OCI-LY7 (cell line): ENCODE data around the gene GFM2. TPM values are rescaled to one million over a fixed set of nuclear protein-coding genes. Genes with fewer than 3 reads are reported as not detected.
A peak's percentile ranks its signal among the peaks of the same experiment; 100 is the strongest.

Experiments used
- BruUV-seq: library from RNA; stranded (reverse); fragments of 400-500 nt; replicated peaks from 2 replicates; lab custom pipeline; 2021; lab: Mats Ljungman, UMichigan
- CTCF ChIA-PET: fragments of 300-600 bp; sonication (Branson Sonifier 250); formaldehyde crosslinking; loops from one replicate; lab custom pipeline; 2022; ENCODE audit warnings: antibody characterized with exemption; ENCODE audit not compliant: unreplicated experiment; lab: Charles Lee
- POLR2A ChIA-PET: fragments of 300-600 bp; sonication (Branson Sonifier 250); formaldehyde crosslinking; loops from one replicate; lab custom pipeline; 2022; ENCODE audit warnings: antibody characterized with exemption; lab: Charles Lee
- DNase-seq: peaks from one replicate; pipeline ENCODE4 v3.0.0-alpha.2; 2015; ENCODE audit warnings: low spot score
- H2AFZ ChIP-seq: fragments of 200-600 bp; sonication (generic), shearing (Covaris generic); 2 replicates; pipeline ENCODE4 v1.6.1; 2014; ENCODE audit warnings: mild to moderate bottlenecking, antibody characterized with exemption, low read length, moderate library complexity
- H3K27ac ChIP-seq: fragments of 200-600 bp; sonication (generic); 2 replicates; pipeline ENCODE4 v1.5.1; 2014; ENCODE audit warnings: mixed run types, low read depth, mild to moderate bottlenecking, moderate library complexity, low read length, inconsistent platforms; ENCODE audit not compliant: poor library complexity, severe bottlenecking
- H3K36me3 ChIP-seq: fragments of 200-600 bp; sonication (generic); 2 replicates; pipeline ENCODE4 v1.6.1; 2014; ENCODE audit warnings: mild to moderate bottlenecking, antibody characterized with exemption, low read length, moderate library complexity, mixed read lengths; ENCODE audit not compliant: insufficient read depth
- H3K4me1 ChIP-seq: fragments of 200-600 bp; sonication (generic); 2 replicates; pipeline ENCODE4 v1.5.1; 2014; ENCODE audit warnings: mild to moderate bottlenecking, low read length; ENCODE audit not compliant: insufficient read depth, poor library complexity, severe bottlenecking
- H3K4me2 ChIP-seq: fragments of 200-600 bp; sonication (generic); 2 replicates; pipeline ENCODE4 v1.6.1; 2014; ENCODE audit warnings: mild to moderate bottlenecking, low read length
- H3K4me3 ChIP-seq: fragments of 200-600 bp; sonication (generic); 2 replicates; pipeline ENCODE4 v1.5.1; 2014; ENCODE audit warnings: mild to moderate bottlenecking, low read depth, low read length; ENCODE audit not compliant: poor library complexity, severe bottlenecking
- H3K79me2 ChIP-seq: fragments of 200-600 bp; sonication (generic); 2 replicates; pipeline ENCODE4 v1.6.1; 2016; ENCODE audit warnings: low read depth, mild to moderate bottlenecking, low read length, moderate library complexity, mixed read lengths; ENCODE audit not compliant: insufficient read depth
- H3K9me2 ChIP-seq: fragments of 200-600 bp; sonication (generic); 2 replicates; pipeline ENCODE4 v1.6.1; 2016; ENCODE audit warnings: mild to moderate bottlenecking, low read length, mixed read lengths; ENCODE audit not compliant: insufficient read depth
- H3K9me3 ChIP-seq: fragments of 200-600 bp; sonication (generic); 2 replicates; pipeline ENCODE4 v1.6.1; 2014; ENCODE audit warnings: mild to moderate bottlenecking, mixed run types, low read length, mixed read lengths
- H4K20me1 ChIP-seq: fragments of 200-600 bp; sonication (generic); 2 replicates; pipeline ENCODE4 v1.6.1; 2014; ENCODE audit warnings: mild to moderate bottlenecking, antibody characterized with exemption, low read length, moderate library complexity, mixed read lengths; ENCODE audit not compliant: insufficient read depth
- EZH2phosphoT487 ChIP-seq: fragments of 200-600 bp; sonication (generic); IDR thresholded peaks from 2 replicates; pipeline ENCODE4 v1.6.1; 2018; ENCODE audit warnings: low read depth, borderline replicate concordance, mild to moderate bottlenecking, mixed run types, antibody characterized with exemption, low read length, moderate library complexity, mixed read lengths
- intact Hi-C: fragments of 100-400 bp; cut with micrococcal nuclease; formaldehyde crosslinking; loops from one replicate; pipeline ENCODE4 v1.10.0; 2022; ENCODE audit not compliant: unreplicated experiment
- small RNA-seq: library from RNA; depleted of rRNA; stranded (forward); fragments of <200 nt; gene quantifications from one replicate; pipeline ENCODE3, GENCODE V24; 2014
- total RNA-seq, 2 experiments: library from RNA; depleted of rRNA in 1 of 2; stranded (reverse); fragments of >200 nt in 1 of 2; shearing (Covaris generic) in 1 of 2; gene quantifications; 2 replicates each; pipeline ENCODE4 v1.2.3, GENCODE V29; 2014 to 2022
- TF ChIP-seq, protein P1 (sequence below): fragments of 200-600 bp; sonication (generic); conservative IDR thresholded peaks from 2 replicates; pipeline ENCODE4 v1.5.1; 2014; ENCODE audit warnings: mild to moderate bottlenecking, antibody characterized with exemption, low read length, moderate library complexity, mixed read lengths

The GFM2 gene
- total RNA-seq, 2 experiments from 2014 or later = 35.0 to 36.9 TPM

DNA sequence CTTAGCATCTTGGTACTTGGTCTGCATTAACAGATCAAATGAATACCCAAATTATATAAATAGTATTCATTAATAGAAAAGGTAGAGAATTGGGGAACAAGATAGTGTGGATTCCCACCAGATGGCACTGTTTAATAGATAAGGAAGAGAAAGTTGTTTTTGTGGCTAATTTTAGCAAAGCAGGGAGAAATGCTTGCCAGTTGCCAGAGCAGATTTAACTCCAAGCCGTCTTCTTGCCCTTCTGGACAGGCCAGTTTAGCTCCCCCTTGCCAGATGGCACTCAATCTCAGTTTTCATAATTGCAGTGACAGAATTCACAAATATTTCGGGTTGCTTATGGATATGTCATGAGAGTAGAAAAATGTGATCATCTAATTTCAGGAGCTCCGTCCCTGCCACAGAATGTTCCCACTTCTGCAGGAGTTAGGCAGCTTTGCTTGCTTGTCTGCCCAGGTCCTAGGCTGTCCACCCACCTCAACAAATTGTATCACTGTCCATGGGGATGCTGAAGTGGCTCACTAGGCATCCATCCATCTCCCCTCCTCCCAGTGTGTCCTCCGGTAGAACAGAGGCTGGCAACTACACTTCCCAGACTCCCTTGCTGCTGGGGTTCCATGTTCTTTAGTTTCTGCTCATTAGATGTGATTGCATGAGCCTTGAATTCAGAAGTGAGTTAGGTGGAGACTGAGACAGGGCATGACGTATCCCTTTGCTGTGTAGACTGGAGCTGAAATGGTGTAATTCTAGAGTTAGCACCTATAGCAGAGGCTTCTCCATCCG lies 93.7 kb downstream of the GFM2 start:
- CTCF ChIA-PET = no interaction called here
- Histone ChIP-seq H2AFZ (0 out of 2 replicates have a peak overlapping the region, but pooled peaks have one; percentile 38), H3K9me3 (peaks cover 9% of the 10 kb centered on the region; the same call in 1 of the 2 replicates), H3K36me3 (no peaks in the 10 kb centered on the region), H3K79me2 (no peaks in the 10 kb centered on the region), H4K20me1 (no peaks in the 10 kb centered on the region), H3K4me2 (no peak overlapping the region), H3K9me2 (no peaks in the 10 kb centered on the region), H3K4me1 (no peaks in the 10 kb centered on the region), H3K27ac (no peak overlapping the region), H3K4me3 (no peak overlapping the region)
- TF ChIP-seq EZH2phosphoT487 = no peak
- TF ChIP-seq, protein P1, sequence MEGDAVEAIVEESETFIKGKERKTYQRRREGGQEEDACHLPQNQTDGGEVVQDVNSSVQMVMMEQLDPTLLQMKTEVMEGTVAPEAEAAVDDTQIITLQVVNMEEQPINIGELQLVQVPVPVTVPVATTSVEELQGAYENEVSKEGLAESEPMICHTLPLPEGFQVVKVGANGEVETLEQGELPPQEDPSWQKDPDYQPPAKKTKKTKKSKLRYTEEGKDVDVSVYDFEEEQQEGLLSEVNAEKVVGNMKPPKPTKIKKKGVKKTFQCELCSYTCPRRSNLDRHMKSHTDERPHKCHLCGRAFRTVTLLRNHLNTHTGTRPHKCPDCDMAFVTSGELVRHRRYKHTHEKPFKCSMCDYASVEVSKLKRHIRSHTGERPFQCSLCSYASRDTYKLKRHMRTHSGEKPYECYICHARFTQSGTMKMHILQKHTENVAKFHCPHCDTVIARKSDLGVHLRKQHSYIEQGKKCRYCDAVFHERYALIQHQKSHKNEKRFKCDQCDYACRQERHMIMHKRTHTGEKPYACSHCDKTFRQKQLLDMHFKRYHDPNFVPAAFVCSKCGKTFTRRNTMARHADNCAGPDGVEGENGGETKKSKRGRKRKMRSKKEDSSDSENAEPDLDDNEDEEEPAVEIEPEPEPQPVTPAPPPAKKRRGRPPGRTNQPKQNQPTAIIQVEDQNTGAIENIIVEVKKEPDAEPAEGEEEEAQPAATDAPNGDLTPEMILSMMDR = peak; percentile 66
- BruUV-seq = no TSS peak
- POLR2A ChIA-PET = no interaction called here
- DNase-seq = peak; percentile 28
- intact Hi-C loops = no loop called here

DNA sequence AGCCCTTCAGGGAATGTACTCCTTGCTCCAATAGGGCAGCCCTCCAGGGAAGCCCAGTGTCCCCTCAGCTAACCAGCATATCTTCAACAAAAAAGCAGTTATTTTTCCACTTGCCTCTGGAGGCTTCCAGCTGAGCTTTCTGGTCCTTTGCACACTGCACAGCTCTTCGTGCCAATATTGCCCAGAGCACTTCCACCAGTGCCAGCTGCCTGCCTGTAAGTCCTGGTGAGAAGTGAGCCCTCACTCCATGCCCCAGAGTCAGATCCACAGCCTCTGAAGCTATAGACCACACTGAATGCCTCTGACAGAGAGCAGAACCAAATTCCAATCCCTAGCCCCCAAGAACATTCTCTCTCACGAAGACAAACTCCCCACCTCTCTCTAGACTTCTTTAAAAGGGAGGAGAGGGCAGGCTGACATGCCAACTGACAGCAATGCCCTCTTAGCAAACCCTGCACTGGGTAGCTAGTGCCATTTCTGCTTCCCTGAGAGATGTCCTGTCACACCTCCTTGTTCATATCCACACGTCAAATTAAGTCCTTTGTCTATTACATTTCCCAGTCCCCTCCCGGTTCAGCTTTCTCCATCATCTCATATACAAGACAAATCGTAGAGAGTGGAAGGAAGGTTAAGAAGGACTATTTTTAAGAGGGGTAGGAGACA lies 94.6 kb downstream of the GFM2 start:
- TF ChIP-seq EZH2phosphoT487 = no peak
- TF ChIP-seq, protein P1 = no peak
- intact Hi-C loops = no loop called here
- no peak overlapping the region for H3K27ac ChIP-seq
- DNase-seq = no peak
- no peak overlapping the region for H3K4me2 ChIP-seq
- H3K9me3 ChIP-seq = peaks cover 9% of the 10 kb centered on the region; the same call in 1 of the 2 replicates
- no peaks in the 10 kb centered on the region for H3K9me2 ChIP-seq
- H2AFZ ChIP-seq = no peak overlapping the region
- H3K79me2 ChIP-seq = no peaks in the 10 kb centered on the region
- BruUV-seq = no TSS peak
- H3K4me3 ChIP-seq = no peak overlapping the region
- no peaks in the 10 kb centered on the region for H4K20me1 ChIP-seq
- no peaks in the 10 kb centered on the region for H3K4me1 ChIP-seq
- POLR2A ChIA-PET = interaction anchor here (0.6 kb wide), 1 partner anchor 54 kb away, joined by 6 read pairs; no protein-coding TSS in a partner anchor
- CTCF ChIA-PET = no interaction called here
- H3K36me3 ChIP-seq = no peaks in the 10 kb centered on the region

Small RNA genes within 50 kb of the gene (small RNA-seq; reads per million reads assigned to genes)
- gene RNU6-658P = not detected

Other genes with a start within 250 kb of the GFM2 start
- 19.4 and 25.9 TPM in 2 replicates for gene ENC1, start 126.4 kb downstream of the GFM2 start, total RNA-seq (2014; rRNA removed; shearing (Covaris generic))
- 11.6 and 12.1 TPM in 2 replicates for gene ENC1, start 126.4 kb downstream of the GFM2 start, total RNA-seq (2022)
- gene HEXB, start 81.9 kb downstream of the GFM2 start, total RNA-seq (2014; rRNA removed; shearing (Covaris generic)) = 23.8 and 27.4 TPM in 2 replicates
- 35.4 and 36.2 TPM in 2 replicates for gene HEXB, start 81.9 kb downstream of the GFM2 start, total RNA-seq (2022)
- 79.2 and 117 TPM in 2 replicates for gene NSA2, start 132 bp upstream of the GFM2 start, total RNA-seq (2014; rRNA removed; shearing (Covaris generic))
- 118 and 125 TPM in 2 replicates for gene NSA2, start 132 bp upstream of the GFM2 start, total RNA-seq (2022)
- gene FAM169A, start 99.3 kb upstream of the GFM2 start, total RNA-seq (2014; rRNA removed; shearing (Covaris generic)) = not detected in 2 replicates
- not detected in 2 replicates for gene FAM169A, start 99.3 kb upstream of the GFM2 start, total RNA-seq (2022)